Natural killer cell treated with Interleukin-12 subunit alpha and Interleukin-12 subunit beta and Interleukin-15 and Interleukin-18, amount 100 ng/mL, for 72 hours (primary cell): Measurements from ENCODE around the gene RAB40B. TPM values are rescaled to one million over a fixed set of nuclear protein-coding genes. Genes with fewer than 3 reads are reported as not detected.
A peak's percentile ranks its signal among the peaks of the same experiment; 100 is the strongest.
"Not testable (repeated sequence)": the region's sequence is repeated elsewhere in the genome, so short reads cannot be mapped to it uniquely, and the experiment has no call there.

ENCODE experiments used
- ATAC-seq, 2 donors: fragments of 150-1000 bp; cut with Tn5 transposase in 1 of 2; sonication (Bioruptor Pico), chemical (Tn5 transposase) in 1 of 2; 2 replicates each; pipeline ENCODE4 v1.10.0; 2021
- DNase-seq: peaks from one replicate; pipeline ENCODE4 v3.0.0; 2022; ENCODE audit warnings: low spot score
- H3K27ac Mint-ChIP-seq, 2 donors: 1 replicate in 1 of 2; 2 replicates in 1 of 2; pipeline ENCODE4 v1.8.0; 2022; ENCODE audit warnings: mixed read lengths in 2 of 2, mild to moderate bottlenecking in 1 of 2, moderate library complexity in 1 of 2
- H3K27me3 Mint-ChIP-seq, 2 donors: 1 replicate in 1 of 2; 2 replicates in 1 of 2; pipeline ENCODE4 v1.8.0; 2022; ENCODE audit warnings: mixed read lengths in 2 of 2
- H3K36me3 Mint-ChIP-seq: one replicate; pipeline ENCODE4 v1.8.0; 2022; ENCODE audit warnings: mixed read lengths
- H3K4me1 Mint-ChIP-seq, 2 donors: 1 replicate in 1 of 2; 2 replicates in 1 of 2; pipeline ENCODE4 v1.8.0; 2022; ENCODE audit warnings: low read depth in 2 of 2, mixed read lengths in 2 of 2, mild to moderate bottlenecking in 1 of 2
- H3K4me3 Mint-ChIP-seq: one replicate; pipeline ENCODE4 v1.8.0; 2022; ENCODE audit warnings: mixed read lengths
- H3K9me3 Mint-ChIP-seq: 2 replicates; pipeline ENCODE4 v1.8.0; 2022; ENCODE audit warnings: mixed read lengths
- total RNA-seq, 2 donors: library from RNA; stranded (reverse); gene quantifications; one replicate each; pipeline ENCODE4 v1.2.3, GENCODE V29; 2022

RAB40B gene, protein sequence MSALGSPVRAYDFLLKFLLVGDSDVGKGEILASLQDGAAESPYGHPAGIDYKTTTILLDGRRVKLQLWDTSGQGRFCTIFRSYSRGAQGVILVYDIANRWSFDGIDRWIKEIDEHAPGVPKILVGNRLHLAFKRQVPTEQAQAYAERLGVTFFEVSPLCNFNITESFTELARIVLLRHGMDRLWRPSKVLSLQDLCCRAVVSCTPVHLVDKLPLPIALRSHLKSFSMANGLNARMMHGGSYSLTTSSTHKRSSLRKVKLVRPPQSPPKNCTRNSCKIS
- total RNA-seq, result 1 to 10 TPM; 1.1 to 1.2 TPM

DNA sequence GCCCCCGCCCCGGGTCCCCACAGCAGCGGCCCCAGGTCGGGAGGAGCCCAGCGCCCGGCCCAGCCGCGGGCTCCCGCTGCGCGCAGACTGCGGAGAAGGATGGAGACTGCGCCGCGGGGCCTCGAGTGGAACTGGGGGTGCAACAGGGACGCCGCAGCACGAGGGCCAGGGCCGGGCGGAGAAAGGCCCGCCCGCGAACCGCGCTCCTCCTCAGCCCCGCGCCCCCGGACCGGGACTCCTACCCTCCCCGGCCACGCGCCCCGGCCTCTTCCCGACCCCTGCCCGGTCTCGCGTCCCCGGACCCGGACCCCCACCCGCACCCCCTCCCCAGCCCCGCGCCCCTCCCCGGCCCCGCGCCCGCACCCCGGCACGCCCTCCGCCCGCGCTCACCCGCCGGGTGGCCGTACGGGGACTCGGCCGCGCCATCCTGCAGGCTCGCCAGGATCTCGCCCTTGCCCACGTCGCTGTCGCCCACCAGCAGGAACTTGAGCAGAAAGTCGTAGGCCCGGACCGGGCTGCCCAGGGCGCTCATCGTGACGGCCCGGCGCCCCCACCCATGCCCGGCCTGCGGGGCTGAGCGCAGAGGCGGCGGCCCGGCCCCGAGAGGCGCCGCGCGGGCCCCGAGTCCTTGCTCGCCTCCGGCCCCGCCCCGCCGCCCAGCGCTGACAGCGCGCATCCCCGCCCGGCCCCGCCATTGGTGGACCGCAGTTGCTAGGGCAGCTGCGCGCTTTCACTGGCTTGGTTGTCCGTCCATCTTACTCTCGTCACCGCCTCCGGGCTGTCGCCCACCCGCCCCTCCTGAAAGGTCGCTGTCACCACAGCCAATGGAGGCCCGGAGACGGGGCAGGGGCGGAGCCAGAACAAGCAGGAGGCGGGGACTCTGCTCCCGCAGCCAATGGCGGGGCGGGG, at the start of gene RAB40B:
TSS of gene RAB40B (minus strand) at position 634 of the 909 bp plus-strand sequence. CDS start at position 532, 102 bp downstream.
- Mint-ChIP-seq H3K27me3 (peaks cover 0 to 3% of the 10 kb centered on the region in 2 donors), H3K36me3 (peaks cover 9% of the 10 kb centered on the region), H3K27ac (no peak within 1 kb of the TSS), H3K9me3 (peaks cover 5% of the 10 kb centered on the region), H3K4me1 (peaks cover 8 to 9% of the 10 kb centered on the region in 2 donors), H3K4me3 (peak within 1 kb of the TSS; percentile 84)
- ATAC-seq, result peak; percentile 99
- DNase-seq, result peak; percentile 99

DNA sequence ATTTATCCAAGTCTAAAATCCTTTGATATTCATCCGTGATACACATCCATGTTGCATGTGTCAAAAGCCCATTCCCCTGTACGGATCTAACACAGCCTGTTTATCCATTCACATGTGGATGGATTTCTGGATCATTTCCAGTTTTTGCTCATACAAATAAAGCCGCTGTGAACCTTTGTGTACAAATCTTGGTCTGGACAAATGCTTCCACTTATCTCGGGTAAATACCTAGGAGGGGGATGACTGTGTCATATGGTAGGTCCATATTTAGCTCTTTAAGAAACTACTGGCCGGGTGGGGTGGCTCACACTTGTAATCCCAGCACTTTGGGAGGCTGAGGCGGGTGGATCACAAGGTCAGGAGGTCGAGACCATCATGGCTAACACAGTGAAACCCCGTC, 47.0 kb upstream of the RAB40B start:
- no peak overlapping the region for H3K27ac Mint-ChIP-seq
- no peak overlapping the region for H3K4me3 Mint-ChIP-seq
- H3K4me1 Mint-ChIP-seq, result no peaks in the 10 kb centered on the region
- DNase-seq (no peak), ATAC-seq (no peak)
- no peaks in the 10 kb centered on the region for H3K27me3 Mint-ChIP-seq
- H3K9me3 Mint-ChIP-seq, result no peaks in the 10 kb centered on the region
- peaks cover 14% of the 10 kb centered on the region for H3K36me3 Mint-ChIP-seq

DNA sequence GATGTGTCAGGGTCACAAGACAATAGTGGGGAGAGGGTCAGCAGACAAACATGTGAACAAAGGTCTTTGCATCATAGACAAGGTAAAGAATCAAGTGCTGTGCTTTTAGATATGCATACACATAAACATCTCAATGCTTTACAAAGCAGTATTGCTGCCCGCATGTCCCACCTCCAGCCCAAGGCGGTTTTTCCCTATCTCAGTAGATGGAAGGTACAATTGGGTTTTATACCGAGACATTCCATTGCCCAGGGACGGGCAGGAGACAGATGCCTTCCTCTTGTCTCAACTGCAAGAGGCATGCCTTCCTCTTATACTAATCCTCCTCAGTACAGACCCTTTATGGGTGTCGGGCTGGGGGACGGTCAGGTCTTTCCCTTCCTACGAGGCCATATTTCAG, 46.2 kb upstream of the RAB40B start:
- H3K4me3 Mint-ChIP-seq, DNase-seq, H3K4me1 Mint-ChIP-seq, H3K27ac Mint-ChIP-seq, H3K27me3 Mint-ChIP-seq, ATAC-seq, H3K9me3 Mint-ChIP-seq: not testable (repeated sequence)
- H3K36me3 Mint-ChIP-seq, result peaks cover 20% of the 10 kb centered on the region

DNA sequence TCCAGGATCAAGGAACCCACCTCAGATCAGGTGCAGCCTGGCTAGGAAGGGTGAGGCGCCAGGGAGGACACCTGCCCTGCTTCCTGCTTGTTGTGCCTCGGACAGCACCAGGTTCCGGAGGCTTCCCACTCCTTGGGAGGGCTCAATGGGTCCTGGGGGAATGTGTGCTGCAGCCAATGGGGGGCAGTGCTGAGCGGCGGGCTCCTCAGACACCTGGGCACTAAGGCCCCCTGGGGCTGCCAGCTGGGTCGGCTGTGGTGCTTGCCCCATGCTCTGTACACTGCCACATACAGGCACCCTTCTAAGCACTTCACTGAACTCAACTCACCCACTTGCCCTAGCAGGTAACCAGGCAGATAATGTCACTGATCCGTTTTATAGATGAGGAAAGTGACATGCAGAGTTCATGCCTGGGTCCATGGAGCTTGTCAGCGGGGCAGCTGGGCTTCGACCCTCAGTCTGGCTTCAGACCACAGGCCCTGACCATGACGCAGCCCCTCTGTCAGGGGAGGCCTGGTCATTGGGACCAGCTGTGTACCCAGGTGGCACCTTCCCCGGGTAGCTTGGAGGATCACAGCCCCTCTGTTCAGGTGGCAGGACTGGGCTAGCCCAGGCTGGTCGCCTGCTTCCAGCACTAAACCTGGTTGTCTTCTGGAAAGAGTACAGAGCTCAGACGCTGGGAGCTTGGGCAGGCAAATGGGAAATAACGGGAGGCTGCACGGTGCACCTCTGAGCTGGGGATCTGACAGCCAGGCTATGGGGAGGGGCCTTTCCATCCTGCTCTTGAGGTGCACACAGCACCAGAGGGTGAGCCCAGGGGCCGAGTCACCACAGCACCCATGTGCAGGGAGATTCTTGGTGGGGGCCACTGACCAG, 45.1 kb upstream of the RAB40B start:
- ATAC-seq (peak in 1 of 2 donors; percentile 31), DNase-seq (no peak)
- Mint-ChIP-seq H3K4me1 (no peaks in the 10 kb centered on the region), H3K4me3 (no peak overlapping the region), H3K36me3 (peaks cover 20% of the 10 kb centered on the region), H3K9me3 (no peaks in the 10 kb centered on the region), H3K27ac (no peak overlapping the region), H3K27me3 (no peaks in the 10 kb centered on the region)

DNA sequence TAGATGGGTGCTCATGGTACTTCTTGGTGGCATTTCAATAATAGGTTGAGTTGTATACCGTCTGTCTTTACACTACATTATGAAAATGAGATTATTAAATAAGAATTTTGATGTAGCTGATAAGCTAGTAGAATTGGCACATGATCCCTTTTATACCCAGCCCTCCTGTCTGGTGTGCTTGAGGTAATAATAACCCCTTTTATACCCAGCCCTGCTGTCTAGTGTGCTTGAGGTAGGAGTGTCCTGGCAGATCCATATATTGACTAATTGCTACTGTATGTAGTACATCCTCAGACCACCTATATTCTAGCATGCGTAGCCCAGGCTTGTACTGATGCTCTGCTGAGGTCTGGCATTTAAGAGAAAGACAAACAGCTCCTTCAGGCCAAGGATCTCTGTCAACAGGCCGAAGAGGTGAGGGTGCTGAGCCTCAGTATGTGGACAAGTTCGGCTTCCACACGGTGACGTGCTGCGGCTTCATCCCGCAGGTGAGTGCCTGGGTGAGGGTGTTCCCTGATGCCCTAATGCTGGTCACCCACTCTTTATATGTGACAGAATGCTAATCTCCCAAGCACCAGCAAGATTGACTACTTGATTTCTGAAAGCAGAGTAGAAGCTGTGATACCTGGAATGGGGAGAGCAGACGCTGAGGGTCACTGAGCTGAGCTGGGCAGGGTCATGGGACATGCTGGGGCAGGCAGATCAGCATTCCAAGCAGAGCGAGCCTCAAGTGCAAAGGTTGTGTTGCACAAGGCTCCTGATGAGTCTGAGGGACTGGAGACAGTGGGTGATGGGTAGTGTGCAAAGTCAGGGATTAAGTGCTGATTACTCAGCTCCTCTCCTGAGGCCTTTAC, 42.6 kb upstream of the RAB40B start:
- Mint-ChIP-seq H3K4me3 (no peak overlapping the region), H3K4me1 (no peaks in the 10 kb centered on the region), H3K36me3 (peaks cover 20% of the 10 kb centered on the region), H3K9me3 (no peaks in the 10 kb centered on the region), H3K27ac (no peak overlapping the region), H3K27me3 (no peaks in the 10 kb centered on the region)
- ATAC-seq (no peak), DNase-seq (no peak)

DNA sequence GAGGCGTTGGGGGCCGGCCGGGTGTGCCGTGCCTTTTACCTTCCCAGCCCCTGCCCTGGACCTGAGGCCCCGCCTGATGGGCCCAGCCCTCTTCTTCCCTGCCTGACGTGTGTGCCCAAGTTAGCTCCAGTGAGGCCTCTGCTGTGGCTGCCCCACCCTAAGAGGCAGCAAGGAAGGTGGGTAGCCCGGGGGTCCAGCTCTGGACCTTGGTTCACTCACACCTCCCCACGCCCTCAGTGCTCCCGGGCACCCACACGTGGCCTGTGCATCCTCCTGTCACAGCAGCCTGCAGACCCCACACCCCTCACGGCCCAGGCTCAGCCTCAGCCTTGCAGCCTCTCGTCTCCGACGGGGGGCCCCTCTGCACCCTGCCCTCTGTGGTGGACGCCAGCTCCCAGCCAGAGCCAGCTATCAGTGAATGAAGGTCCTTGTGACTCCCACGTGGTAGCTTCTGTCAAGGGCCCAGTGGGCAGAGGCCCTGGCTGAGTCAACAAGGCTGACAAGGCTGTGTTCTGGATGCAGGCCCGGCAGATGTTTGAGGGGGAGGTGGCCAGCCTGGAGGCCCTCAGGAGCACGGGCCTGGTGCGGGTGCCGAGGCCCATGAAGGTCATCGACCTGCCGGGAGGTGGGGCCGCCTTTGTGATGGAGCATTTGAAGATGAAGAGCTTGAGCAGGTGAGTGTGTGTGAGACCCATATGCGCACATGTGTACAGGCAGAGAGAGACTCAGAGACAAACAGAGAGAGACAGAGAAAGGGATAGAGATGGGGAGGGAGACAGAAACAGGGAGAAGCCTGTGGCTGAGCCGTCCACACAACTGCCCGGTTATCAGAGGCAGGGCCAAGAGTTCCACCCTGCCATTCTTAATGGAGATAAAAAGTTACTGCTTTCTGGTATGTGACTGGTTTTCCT, 39.7 kb upstream of the RAB40B start:
- DNase-seq, result peak; percentile 35
- no peak overlapping the region for H3K27ac Mint-ChIP-seq
- H3K4me3 Mint-ChIP-seq, result no peak overlapping the region

DNA sequence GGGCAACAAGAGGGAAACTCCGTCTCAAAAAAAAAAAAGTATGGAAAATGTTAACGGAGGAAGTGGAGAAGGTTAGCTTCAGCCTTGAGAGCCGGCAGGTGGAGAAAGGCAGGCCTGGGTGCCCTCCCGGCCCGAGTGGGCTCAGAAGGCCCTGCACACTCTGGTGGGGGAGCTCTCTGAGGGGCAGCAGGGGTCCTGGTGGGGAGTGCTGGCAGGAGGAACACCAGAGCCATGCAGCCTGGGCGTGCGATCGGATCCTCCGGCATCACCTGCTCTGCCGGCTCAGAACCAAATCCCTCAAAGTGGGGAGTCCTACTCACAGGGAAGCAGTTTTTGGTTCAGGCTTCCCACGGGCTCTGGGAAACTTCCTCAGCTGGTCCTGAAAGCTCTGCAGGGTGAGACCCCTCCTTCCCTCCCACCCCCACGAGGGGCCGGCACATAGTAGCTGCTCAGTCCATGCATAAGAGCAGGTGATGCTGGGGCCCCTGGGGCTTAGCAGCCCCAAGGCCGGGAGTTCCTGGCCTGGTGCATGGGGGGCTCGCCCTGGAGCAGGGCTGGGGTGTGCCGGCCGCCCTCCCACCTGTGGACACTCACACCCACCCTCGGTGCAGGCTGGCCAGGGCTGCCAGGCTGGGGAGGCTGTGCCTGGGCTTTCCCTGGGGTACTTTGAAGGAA, 38.1 kb upstream of the RAB40B start:
- no peak for ATAC-seq
- Mint-ChIP-seq H3K36me3 (peaks cover 24% of the 10 kb centered on the region), H3K4me1 (no peaks in the 10 kb centered on the region), H3K27me3 (no peaks in the 10 kb centered on the region), H3K9me3 (peaks cover 3% of the 10 kb centered on the region), H3K4me3 (no peak overlapping the region), H3K27ac (no peak overlapping the region)
- DNase-seq, result no peak

More for the DNA sequence above, 39.7 kb upstream of the RAB40B start:
- Mint-ChIP-seq H3K4me1 (no peaks in the 10 kb centered on the region), H3K36me3 (peaks cover 25% of the 10 kb centered on the region), H3K27me3 (no peaks in the 10 kb centered on the region), H3K9me3 (peaks cover 3% of the 10 kb centered on the region)
- ATAC-seq, result peak in 1 of 2 donors; percentile 7

DNA sequence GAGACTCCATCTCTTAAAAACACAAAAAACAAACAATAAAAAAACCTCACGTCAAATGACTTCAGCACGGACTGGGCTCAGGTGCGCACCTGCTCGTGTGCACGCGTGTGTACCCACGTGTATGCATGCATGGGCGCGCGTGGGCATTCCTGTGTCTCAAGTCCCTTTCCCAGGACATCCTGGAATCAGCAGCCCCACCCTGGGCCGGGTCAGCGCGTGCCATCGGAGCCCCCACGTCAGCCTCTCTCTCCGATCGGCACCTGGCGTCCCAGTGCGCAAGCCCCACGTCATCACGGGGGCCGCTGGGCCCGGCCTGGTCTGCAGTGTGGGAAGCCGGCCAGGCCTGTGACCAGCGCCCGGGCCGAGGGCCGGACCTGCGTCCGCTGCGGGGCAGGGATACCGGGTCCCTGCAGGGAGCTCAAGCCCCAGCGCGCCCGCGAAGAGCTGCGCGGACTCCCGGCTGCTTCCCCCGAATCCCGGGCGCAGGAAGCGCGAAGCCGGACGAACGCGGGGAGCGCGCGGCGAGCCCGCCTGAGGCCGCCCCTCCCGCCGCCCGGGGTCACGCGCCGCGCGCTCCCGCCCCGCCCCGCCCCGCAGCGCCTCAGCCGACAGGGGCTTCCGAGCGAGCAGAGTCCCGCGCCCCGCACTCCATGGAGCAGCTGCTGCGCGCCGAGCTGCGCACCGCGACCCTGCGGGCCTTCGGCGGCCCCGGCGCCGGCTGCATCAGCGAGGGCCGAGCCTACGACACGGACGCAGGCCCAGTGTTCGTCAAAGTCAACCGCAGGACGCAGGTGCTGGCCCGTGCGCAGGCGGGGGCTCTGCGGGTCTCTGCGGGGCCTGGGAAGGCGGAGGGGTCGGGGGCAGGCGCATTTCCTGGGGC, 36.7 kb upstream of the RAB40B start, which contains the start of gene FN3K:
TSS of gene FN3K (plus strand) at position 629 of the 880 bp plus-strand sequence. CDS start at position 651, 22 bp downstream.
- Mint-ChIP-seq H3K36me3 (peaks cover 13% of the 10 kb centered on the region), H3K27me3 (no peaks in the 10 kb centered on the region), H3K9me3 (peaks cover 3% of the 10 kb centered on the region), H3K4me3 (peak within 1 kb of the TSS; percentile 36), H3K4me1 (no peaks in the 10 kb centered on the region), H3K27ac (no peak within 1 kb of the TSS)
- DNase-seq, result no peak
- ATAC-seq, result peak; percentile 59 to 80

DNA sequence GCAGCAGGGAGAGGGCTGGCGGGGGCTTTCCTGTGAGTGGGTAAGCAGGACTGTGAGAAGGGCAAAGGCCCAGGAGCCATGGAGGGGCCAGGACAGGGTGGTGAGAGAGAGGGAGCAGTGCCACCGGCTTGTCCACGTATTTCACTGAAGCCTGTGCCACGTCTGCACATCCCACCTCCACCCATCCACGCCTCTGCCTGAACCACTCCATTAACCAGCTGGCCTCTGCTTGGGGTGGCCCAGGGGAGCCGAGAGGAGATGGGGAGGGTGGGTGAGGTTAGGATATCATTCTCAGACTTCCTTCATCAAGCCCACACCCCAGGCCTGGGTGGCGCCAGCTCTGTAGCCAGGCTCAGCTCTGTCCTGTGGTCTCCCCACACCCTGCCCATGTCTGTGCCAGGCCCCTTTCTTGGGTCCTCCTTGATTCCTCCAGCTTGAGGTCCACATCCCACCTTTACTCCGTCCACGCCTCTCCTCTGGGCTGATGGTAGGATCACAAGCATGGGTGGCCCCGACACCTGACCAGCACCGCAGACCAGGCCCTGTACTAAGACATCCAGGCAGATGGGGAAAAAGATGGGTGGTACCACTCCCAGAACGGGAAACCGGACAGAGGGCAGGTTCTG, 33.7 kb upstream of the RAB40B start:
- Mint-ChIP-seq H3K36me3 (peaks cover 14% of the 10 kb centered on the region), H3K27ac (no peak overlapping the region), H3K27me3 (no peaks in the 10 kb centered on the region), H3K9me3 (peaks cover 3% of the 10 kb centered on the region), H3K4me3 (no peak overlapping the region), H3K4me1 (no peaks in the 10 kb centered on the region)
- no peak for ATAC-seq
- DNase-seq, result peak; percentile 26

DNA sequence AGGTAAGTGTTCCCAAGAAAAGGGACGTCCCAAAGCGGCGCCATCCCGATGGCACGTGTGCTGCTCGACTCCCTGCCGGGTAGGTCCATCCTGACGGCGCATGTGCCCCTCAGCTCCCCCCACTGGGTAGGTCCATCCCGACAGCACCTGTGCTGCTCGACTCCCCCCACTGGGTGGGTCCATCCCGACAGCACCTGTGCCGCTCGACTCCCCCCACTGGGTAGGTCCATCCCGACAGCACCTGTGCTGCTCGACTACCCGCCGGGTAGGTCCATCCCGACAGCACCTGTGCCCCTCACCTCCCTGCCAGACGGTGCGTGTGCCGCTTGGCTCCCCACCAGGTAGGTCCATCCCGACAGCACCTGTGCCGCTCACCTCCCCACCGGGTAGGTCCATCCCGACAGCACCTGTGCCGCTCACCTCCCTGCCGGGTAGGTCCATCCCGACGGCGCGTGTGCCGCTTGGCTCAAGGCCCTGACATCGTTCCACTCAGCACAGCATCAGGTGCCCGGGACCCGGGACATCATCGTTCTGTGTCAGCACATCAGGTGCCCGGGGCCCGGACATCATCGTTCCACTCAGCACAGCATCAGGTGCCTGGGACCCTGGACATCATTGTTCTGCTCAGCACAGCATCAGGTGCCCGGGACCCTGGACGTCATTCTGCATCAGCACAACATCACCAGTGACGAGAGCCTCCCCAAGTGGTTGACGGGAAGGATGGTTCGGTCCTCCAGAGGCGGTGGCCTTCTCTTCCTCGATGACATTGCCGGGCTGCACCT, 31.2 kb upstream of the RAB40B start:
- DNase-seq (peak; percentile 58), ATAC-seq (peak in 1 of 2 donors; percentile 42)
- no peak overlapping the region for H3K4me3 Mint-ChIP-seq
- H3K36me3 Mint-ChIP-seq, result peaks cover 14% of the 10 kb centered on the region
- no peaks in the 10 kb centered on the region for H3K4me1 Mint-ChIP-seq
- no peaks in the 10 kb centered on the region for H3K27me3 Mint-ChIP-seq
- H3K9me3 Mint-ChIP-seq, result peaks cover 3% of the 10 kb centered on the region
- H3K27ac Mint-ChIP-seq, result no peak overlapping the region
